NCI-H774 (cell line): ENCODE results near the gene CLSTN2.

Source experiments
- DNase-seq: peaks from one replicate; lab custom pipeline; 2025; lab: John Stamatoyannopoulos, UW

CLSTN2 gene

GRCh38 chr3:140284372-140284771, 349.4 kb downstream of the CLSTN2 start:
- DNase-seq = no peak

GRCh38 chr3:140285380-140285779, 350.4 kb downstream of the CLSTN2 start:
- no peak for DNase-seq

DNA sequence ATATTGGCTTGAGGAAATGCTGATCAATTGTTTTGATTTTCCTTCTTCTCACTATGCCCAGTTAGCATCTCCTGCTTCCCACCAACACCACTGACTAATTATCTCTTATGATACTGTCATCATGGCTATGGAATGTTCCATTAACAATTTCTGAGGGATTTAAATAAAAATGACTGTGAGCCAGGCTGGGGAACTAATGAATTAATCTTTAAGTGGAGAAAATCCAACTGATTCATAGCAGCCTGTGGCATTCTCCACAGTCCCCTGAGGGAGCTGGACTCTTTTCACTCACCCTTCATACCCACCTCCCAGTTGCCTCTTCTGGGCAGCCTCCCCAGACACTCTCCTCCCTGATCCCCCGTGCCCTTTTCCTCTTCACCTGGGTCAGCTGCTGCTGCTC, 353.6 kb downstream of the CLSTN2 start:
- DNase-seq = no peak

DNA sequence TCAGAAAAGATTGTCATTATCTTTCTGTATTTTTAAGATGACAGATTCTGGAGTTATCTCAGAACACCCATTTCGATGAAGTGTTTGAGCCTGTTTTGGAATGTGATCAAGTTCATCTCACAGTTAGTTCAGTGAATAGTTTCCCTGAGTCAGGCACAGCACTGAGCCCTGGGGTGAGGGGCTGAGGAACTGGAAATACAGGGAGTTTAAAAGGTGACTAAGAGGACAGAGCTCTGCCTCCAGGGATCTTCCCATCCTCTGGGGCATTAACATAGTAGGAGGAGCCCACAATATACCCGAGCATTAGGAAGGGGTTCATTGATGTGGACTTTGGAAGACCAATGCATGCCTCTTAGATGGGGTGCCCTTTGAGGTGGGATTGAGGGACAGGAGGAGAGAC, 355.1 kb downstream of the CLSTN2 start:
- no peak for DNase-seq

GRCh38 chr3:140292170-140292569, 357.2 kb downstream of the CLSTN2 start:
- DNase-seq = no peak

DNA sequence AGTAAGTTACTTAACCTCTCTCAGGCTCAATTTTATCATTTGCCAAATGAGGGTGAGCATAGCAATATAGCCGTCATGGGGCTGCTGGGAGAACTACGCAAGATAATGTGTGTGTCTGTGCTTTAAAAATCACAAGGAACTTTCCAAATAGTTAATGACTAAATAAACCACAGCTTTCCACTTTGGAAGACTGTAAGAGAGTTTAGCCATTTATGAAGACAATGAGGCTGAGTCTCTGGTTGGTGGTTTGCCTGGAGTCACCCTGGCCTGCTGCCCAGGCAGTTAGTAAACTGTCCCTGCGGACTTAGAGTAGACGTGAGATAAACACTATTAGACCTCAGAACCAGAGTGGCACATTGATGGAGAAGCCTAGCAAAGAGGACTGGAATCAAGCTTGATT, 357.7 kb downstream of the CLSTN2 start:
- DNase-seq = peak; percentile 6

DNA sequence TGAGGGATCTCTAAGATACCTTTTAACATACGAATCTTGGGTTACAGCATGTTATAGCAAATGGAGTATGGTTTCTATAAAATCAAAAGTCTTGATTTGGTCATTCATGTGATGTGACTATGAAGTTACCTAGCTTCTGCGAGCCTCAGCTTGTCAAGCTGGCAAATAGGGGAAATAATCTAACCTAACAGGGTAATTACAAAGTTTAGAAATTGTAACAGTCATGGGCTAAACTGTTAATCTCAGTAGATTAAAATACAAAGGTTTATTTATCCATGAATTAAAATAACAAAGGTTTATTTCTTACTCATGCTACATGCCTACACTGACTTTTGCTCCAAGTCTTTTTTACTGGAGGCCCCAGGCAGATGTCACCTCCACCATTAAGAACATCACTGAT, 359.1 kb downstream of the CLSTN2 start:
- DNase-seq = no peak

DNA sequence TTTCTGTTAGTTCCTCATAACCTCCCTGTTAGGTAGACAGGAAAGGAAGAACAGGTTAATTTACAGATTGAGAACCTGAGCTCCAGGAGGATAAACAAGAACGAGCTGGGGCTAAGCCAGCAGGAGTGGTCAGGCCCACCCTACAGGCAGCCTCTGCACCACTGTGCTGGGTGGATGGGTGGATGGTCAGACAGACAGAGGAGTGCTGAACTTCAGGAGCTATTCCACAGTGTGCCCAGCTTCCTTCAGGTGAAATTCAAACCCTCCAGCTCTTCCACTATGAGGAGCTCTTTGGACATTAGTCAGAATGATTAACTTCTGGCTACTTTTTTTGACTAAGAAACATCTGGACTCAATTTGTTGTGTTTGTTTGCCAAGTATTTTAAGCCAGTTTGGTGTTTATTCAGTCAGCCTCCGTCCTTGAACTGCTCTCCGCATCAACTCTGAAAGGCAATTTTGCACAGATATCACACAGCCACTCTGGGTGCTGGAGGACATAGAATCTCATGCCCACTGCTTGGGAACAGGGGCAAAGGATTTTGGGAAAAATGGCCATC, 361.9 kb downstream of the CLSTN2 start:
- peak; percentile 15 for DNase-seq

GRCh38 chr3:140298043-140298442, 363.1 kb downstream of the CLSTN2 start:
- no peak for DNase-seq

GRCh38 chr3:140298569-140299070, 363.6 kb downstream of the CLSTN2 start:
- no peak for DNase-seq

DNA sequence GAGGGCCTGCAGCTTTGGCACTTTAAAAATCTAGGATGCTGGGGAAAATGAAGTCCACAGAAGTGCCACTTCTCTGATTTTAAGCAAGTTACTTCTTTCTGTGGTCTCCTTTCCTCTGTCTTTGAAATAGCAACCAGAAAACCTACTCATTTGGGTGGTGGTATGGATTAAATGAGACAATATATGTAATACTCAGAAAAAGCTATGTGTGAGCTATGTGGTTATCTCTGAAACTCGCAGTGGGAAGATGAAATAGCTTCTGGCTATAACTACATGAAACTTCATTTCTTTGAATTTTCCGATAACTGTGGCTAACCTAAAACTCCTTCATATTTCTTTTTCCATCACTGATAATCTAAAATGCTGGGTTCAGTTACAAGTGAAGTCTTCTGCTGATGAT, 368.9 kb downstream of the CLSTN2 start:
- DNase-seq = no peak

DNA sequence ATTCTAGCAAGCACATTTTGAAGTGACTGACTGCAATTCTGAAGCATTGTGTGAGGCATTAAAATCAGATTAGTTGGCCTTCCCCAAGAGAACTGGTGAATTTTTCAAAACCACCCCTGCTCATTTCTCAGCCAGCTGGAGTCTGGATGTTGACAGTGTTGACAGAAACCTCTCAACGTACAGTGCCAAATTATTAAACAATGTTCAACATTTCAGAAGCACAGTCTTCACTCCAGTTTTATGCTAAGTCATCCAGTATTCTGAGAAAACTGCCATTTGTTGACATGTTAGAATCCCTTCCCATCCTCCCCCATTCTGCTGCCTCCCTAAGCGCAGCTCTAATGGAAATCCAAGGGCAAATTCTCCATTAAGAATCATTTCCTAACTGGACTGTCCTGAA, 373.6 kb downstream of the CLSTN2 start:
- no peak for DNase-seq

DNA sequence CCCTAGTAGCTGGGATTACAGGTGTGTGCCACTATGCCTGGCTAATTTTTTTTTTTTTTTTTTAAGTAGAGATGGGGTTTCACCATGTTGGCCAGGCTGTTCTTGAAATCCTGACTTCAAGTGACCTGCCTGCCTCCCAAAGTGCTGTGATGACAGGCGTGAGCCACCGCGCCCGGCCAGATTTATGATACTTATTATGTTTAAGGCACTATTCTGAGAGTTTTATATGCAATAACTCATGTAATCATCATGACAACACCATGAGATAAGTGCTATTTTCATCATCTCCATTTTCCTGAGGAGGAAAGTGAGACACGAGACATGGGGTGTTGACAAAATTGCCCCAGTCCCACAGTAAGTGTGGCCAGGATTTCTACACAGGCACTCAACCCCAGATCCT, 376.4 kb downstream of the CLSTN2 start:
- no peak for DNase-seq

DNA sequence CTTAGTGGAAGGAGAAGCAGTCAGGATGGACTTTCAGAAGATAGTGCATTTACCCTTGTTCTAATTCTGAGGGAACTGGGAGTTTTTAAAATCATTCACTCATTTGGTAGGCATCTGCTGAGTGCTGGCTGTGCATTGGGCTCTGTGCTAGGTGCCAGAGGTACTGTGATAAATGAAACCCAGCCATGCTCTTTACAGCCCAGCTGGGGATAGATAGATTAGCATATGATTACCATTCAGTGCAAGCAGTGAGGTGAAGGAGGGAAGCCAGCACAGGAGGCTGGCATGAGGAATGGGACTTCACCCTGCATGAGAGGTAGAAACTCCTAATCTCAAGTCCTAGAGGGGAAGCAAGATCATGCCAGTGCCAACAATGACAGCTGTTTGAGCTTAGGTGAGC, 381.0 kb downstream of the CLSTN2 start:
- no peak for DNase-seq

GRCh38 chr3:140316466-140316865, 381.5 kb downstream of the CLSTN2 start:
- DNase-seq = no peak

DNA sequence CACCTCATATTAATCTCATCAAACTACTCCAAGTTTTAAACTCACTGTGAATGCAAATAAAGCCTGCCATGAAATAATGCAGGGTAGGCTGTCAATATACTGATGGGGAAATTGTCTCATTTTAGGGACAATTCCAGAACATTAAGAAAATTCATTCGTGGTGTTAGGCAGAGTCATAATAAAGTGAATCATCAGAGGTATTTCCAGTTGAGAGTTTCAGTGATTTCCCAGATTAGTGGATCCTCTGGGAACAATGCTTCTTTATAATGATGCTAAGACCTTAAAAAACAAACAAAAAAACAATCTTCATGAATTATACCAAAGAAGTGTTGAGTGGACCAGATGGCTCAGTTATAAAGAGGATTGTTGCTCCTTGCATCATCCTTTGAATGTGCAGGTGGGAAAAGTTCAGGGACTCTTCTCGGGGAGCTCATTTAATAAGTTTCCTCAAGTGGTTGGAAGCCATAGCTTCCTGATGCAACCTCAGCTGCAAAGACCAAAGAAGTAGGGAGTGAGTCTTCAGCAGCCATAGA, 381.9 kb downstream of the CLSTN2 start:
- no peak for DNase-seq

GRCh38 chr3:140319739-140320138, 384.8 kb downstream of the CLSTN2 start:
- DNase-seq = no peak

DNA sequence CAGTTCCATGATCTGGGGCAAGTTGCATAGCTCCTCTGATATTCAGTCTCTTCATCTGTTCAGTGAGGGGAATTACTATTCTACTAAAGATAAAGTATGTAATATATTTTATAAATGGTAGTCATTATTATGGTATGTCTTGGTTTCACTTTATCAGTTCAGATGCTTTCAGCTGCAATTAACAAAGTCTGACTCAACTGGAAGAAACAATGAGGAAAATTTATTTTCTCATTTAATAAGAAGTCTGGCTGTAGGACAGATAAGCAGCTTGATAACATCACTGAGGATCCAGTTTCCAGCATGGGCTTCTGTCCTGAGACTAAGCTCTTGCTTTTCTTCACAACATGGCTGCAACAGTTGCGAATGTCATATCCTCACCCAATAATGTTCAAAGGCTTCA, 388.6 kb downstream of the CLSTN2 start:
- DNase-seq = no peak

DNA sequence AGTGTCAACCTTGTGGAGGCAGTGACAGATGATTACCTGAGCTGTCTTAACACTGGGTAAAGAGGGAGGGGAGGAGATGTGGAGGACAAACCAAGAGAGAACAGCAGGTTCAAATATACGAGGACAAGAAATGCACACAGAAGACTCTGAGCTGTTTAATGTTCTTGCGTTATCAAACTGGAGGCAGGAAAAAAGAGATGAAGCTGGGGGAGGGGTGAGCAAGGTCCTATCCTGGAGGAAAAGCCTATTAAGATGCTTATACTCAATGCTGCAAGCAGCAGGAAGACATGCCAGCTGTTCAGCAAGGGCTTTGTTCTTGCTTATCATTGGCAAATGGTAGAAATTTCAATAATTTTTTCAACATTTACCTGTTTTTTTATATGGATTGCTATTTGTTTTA, 397.1 kb downstream of the CLSTN2 start:
- DNase-seq = no peak

DNA sequence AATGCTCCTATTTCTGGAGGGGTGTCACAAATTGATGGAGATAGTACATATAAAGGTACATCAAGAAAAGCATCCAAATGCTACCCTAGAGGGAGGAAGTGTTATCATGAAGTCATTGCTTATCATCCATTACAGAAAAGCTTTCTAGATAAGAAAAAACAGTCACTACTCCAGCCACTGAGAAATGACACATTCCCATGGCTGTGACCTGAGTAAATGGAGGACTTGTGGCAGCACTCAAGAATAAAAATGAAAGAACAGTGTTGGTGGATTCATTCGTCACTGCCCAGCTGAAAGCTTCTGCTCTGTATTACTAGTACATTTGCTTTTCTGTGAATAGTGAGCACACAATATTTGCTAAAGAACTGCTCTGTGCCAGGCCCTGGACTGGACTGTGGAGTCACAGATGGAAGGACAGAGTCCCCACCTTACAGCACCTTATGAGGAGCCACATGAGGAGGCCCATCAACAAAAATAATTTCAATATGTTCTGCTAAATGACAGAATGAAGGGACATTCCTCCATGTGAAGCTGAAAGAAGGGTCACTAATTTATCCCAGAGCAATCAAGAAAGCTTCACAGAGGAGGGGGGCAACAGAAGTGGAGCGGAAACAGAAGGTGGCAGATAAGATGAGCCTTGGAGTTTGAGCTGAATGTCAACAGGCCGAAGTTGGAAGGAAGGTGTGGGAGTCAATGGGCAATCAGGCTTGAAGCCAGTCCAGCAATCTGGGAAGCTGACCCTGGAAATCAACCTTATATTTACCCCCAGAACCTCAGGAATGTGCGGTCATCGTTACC, 399.3 kb downstream of the CLSTN2 start:
- no peak for DNase-seq

DNA sequence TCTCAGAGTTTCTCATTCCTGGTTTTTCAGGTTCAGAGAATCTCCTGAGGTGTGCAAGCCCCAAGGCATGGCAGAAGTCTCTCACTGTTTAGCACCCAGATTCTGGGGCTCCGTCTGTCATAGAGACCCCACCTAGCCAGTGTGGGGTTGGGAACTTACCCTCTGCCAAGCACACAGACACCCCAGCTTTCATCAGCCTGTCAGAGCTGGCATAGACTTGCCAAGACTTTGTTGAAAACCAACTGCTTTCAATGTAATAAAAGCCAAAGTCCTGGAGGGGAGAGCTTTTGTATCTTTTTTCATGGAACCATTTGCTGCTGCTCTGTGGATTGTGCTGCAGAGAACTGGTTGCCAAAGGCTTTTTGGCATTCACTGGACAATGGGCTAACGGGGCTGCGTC, 401.5 kb downstream of the CLSTN2 start:
- no peak for DNase-seq

GRCh38 chr3:140338916-140339315, 403.9 kb downstream of the CLSTN2 start:
- no peak for DNase-seq

GRCh38 chr3:140341203-140341602, 406.2 kb downstream of the CLSTN2 start:
- peak; percentile 18 for DNase-seq
